HepG2 (cell line): ENCODE data around the gene BPI. TPM values are rescaled to one million over a fixed set of nuclear protein-coding genes. Genes with fewer than 3 reads are reported as not detected.

Experiments used
- ATF7 ChIP-seq, 2 experiments: fragments of 450-650 bp in 1 of 2; sonication (generic) in 1 of 2; formaldehyde crosslinking in 1 of 2; IDR thresholded peaks; 2 replicates each; pipeline versions ENCODE4 v1.4.0 to v1.6.1; 2016 to 2020; ENCODE audit warnings: antibody characterized with exemption in 1 of 2, mild to moderate bottlenecking in 1 of 2, missing genetic modification reagents in 1 of 2
- FOXO1 ChIP-seq: sonication (generic); formaldehyde crosslinking; IDR thresholded peaks from 2 replicates; pipeline ENCODE4 v1.4.0; 2020; ENCODE audit warnings: missing genetic modification reagents
- KAT2B ChIP-seq: fragments of 150-350 bp; IDR thresholded peaks from 2 replicates; pipeline ENCODE4 v1.6.1; 2014; ENCODE audit warnings: low read depth, low read length, borderline replicate concordance
- MAFG ChIP-seq: sonication (generic); formaldehyde crosslinking; IDR thresholded peaks from 2 replicates; pipeline ENCODE4 v1.5.1; 2020; ENCODE audit warnings: mild to moderate bottlenecking, missing genetic modification reagents
- MED1 ChIP-seq: sonication (generic); formaldehyde crosslinking; IDR thresholded peaks from 2 replicates; pipeline ENCODE4 v1.4.0; 2020; ENCODE audit warnings: missing genetic modification reagents
- MEIS2 ChIP-seq: sonication (generic); formaldehyde crosslinking; IDR thresholded peaks from 2 replicates; pipeline ENCODE4 v1.9.0; 2021; ENCODE audit warnings: mild to moderate bottlenecking, missing genetic modification reagents
- PCBP2 ChIP-seq: fragments of 200-400 bp; formaldehyde crosslinking; optimal IDR thresholded peaks from 2 replicates; pipeline ENCODE3; 2018; ENCODE audit warnings: low read length, low read depth; ENCODE audit not compliant: poor library complexity, severe bottlenecking
- PRPF4 ChIP-seq: fragments of 200-400 bp; formaldehyde crosslinking; IDR thresholded peaks from 2 replicates; pipeline ENCODE4 v1.6.1; 2016; ENCODE audit warnings: low read length, low read depth; ENCODE audit not compliant: poor library complexity, severe bottlenecking
- RBM39 ChIP-seq: fragments of 200-400 bp; formaldehyde crosslinking; IDR thresholded peaks from one replicate; pipeline ENCODE4 v1.6.1; 2018; ENCODE audit warnings: antibody characterized with exemption, mild to moderate bottlenecking, low read depth, low read length; ENCODE audit not compliant: poor library complexity, severe bottlenecking
- SETDB1 ChIP-seq: sonication (generic); formaldehyde crosslinking; IDR thresholded peaks from 2 replicates; pipeline ENCODE4 v1.5.1; 2020; ENCODE audit warnings: missing genetic modification reagents, mild to moderate bottlenecking, borderline replicate concordance
- SIN3B ChIP-seq: fragments of 150-350 bp; IDR thresholded peaks from 2 replicates; pipeline ENCODE4 v1.6.1; 2014; ENCODE audit warnings: low read length
- SP1 ChIP-seq, 2 experiments: fragments of 450-650 bp in 1 of 2; sonication (generic) in 1 of 2; formaldehyde crosslinking in 1 of 2; IDR thresholded peaks; 2 replicates each; pipeline versions ENCODE4 v1.4.0 to v1.6.1; 2016 to 2020; ENCODE audit warnings: missing genetic modification reagents in 1 of 2
- TAF1 ChIP-seq: sonication (generic); formaldehyde crosslinking; IDR thresholded peaks from 2 replicates; pipeline ENCODE4 v1.4.0; 2020; ENCODE audit warnings: missing genetic modification reagents
- ZNF781 ChIP-seq: sonication (generic); formaldehyde crosslinking; IDR thresholded peaks from 2 replicates; pipeline ENCODE4 v1.5.1; 2020; ENCODE audit warnings: borderline replicate concordance, mild to moderate bottlenecking, missing genetic modification reagents; ENCODE audit errors: not compliant biosample characterization
- ZNF878 ChIP-seq: sonication (generic); formaldehyde crosslinking; IDR thresholded peaks from 2 replicates; pipeline ENCODE4 v1.8.1; 2023; ENCODE audit warnings: mild to moderate bottlenecking, missing genetic modification reagents, moderate library complexity
- polyA plus RNA-seq, 8 experiments: library from polyadenylated mRNA; depleted of rRNA in 3 of 8; stranded (reverse) in 7 of 8; unstranded in 1 of 8; fragments of >200 nt; fragmentation: Illumina TruSeq in 4 of 8; extraction: Trizol in 4 of 8; gene quantifications; 2 replicates each; pipeline versions ENCODE4 v1.2.1 to v1.2.3, GENCODE V29; 2011 to 2016; ENCODE audit warnings: low read depth in 4 of 8, missing spikeins in 1 of 8, mixed read lengths in 1 of 8; ENCODE audit not compliant: insufficient read depth in 1 of 8
- total RNA-seq, 5 experiments: library from RNA; depleted of rRNA; stranded (reverse); fragments of >200 nt; fragmentation: Illumina TruSeq; extraction: Trizol; gene quantifications; 2 replicates each; pipeline ENCODE4 v1.2.3, GENCODE V29; 2016; ENCODE audit warnings: low read depth in 1 of 5
- TF ChIP-seq, protein P1 (sequence below): sonication (generic); formaldehyde crosslinking; IDR thresholded peaks from 2 replicates; pipeline ENCODE4 v1.5.1; 2020; ENCODE audit warnings: mild to moderate bottlenecking, moderate library complexity, missing genetic modification reagents
- TF ChIP-seq, protein P2 (sequence below): sonication (generic); formaldehyde crosslinking; IDR thresholded peaks from 2 replicates; pipeline ENCODE4 v1.5.0; 2020; ENCODE audit warnings: missing genetic modification reagents
- TF ChIP-seq, protein P3 (sequence below): sonication (generic); formaldehyde crosslinking; IDR thresholded peaks from 2 replicates; pipeline ENCODE4 v1.9.0; 2021; ENCODE audit warnings: missing genetic modification reagents, borderline replicate concordance
- TF ChIP-seq, protein P4 (sequence below): IDR thresholded peaks from 2 replicates; pipeline ENCODE4 v1.6.1; 2016; ENCODE audit warnings: control low read depth
- TF ChIP-seq, protein P5 (sequence below): sonication (generic); formaldehyde crosslinking; IDR thresholded peaks from 2 replicates; pipeline ENCODE4 v1.5.0; 2020; ENCODE audit warnings: mild to moderate bottlenecking, missing genetic modification reagents

The BPI gene
- total and polyA plus RNA-seq, 2 of the 13 experiments (the other 11 are each of a cell fraction or from before 2014, with no cell fraction given) = not detected

DNA sequence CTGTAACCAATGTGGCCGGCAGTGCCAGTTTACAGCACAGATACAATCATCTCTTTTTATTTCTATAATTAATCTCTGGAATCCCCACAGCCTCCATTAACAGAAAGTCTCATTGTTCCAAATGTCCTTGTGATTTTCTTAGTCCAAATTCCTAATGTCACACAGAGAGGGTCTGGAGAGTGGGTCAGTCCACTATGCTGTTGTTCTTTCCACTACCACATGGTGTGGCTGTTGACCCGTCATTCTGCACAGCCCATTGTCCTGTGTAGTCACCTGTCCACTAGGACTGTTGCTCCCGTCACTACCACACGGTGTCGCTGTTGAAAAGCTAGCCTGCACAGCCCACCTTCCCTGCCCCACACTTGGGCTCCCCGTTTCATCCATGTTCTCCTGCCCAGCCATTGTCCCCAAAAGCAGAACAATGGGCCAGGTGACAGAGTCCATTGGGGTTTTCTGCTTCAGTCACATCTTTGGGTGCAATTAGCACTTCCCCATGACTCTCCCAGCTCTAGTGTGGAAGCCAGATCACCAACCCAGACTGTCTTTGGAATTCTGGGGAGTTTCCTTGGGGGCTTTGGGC, 33.7 kb downstream of the BPI start (continued):
- TF ChIP-seq, protein P1, sequence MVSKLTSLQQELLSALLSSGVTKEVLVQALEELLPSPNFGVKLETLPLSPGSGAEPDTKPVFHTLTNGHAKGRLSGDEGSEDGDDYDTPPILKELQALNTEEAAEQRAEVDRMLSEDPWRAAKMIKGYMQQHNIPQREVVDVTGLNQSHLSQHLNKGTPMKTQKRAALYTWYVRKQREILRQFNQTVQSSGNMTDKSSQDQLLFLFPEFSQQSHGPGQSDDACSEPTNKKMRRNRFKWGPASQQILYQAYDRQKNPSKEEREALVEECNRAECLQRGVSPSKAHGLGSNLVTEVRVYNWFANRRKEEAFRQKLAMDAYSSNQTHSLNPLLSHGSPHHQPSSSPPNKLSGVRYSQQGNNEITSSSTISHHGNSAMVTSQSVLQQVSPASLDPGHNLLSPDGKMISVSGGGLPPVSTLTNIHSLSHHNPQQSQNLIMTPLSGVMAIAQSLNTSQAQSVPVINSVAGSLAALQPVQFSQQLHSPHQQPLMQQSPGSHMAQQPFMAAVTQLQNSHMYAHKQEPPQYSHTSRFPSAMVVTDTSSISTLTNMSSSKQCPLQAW (CRISPR knock-in tag) = 0 out of 2 replicates have a peak, but pooled peaks have one; percentile 55
- TF ChIP-seq RBM39 (no peak), SETDB1 (CRISPR knock-in tag) (peak; percentile 99), KAT2B (no peak), PCBP2 (no peak), MAFG (CRISPR knock-in tag) (no peak), TAF1 (CRISPR knock-in tag) (no peak), MED1 (no peak), MEIS2 (no peak), FOXO1 (CRISPR knock-in tag) (no peak), ZNF878 (no peak), SIN3B (peak; percentile 58; the same call in 1 of the 2 replicates), SP1 (IDR thresholded peaks at IDR 0.05) (no peak), SP1 (CRISPR knock-in tag; IDR thresholded peaks at IDR 0.05) (peak; percentile 65; the same call in 1 of the 2 replicates), ZNF781 (CRISPR knock-in tag) (no peak), ATF7 (IDR thresholded peaks at IDR 0.05) (no peak), ATF7 (CRISPR knock-in tag; IDR thresholded peaks at IDR 0.05) (no peak), PRPF4 (no peak)
- TF ChIP-seq, protein P2, sequence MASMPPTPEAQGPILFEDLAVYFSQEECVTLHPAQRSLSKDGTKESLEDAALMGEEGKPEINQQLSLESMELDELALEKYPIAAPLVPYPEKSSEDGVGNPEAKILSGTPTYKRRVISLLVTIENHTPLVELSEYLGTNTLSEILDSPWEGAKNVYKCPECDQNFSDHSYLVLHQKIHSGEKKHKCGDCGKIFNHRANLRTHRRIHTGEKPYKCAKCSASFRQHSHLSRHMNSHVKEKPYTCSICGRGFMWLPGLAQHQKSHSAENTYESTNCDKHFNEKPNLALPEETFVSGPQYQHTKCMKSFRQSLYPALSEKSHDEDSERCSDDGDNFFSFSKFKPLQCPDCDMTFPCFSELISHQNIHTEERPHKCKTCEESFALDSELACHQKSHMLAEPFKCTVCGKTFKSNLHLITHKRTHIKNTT (CRISPR knock-in tag) = no peak
- TF ChIP-seq, protein P3, sequence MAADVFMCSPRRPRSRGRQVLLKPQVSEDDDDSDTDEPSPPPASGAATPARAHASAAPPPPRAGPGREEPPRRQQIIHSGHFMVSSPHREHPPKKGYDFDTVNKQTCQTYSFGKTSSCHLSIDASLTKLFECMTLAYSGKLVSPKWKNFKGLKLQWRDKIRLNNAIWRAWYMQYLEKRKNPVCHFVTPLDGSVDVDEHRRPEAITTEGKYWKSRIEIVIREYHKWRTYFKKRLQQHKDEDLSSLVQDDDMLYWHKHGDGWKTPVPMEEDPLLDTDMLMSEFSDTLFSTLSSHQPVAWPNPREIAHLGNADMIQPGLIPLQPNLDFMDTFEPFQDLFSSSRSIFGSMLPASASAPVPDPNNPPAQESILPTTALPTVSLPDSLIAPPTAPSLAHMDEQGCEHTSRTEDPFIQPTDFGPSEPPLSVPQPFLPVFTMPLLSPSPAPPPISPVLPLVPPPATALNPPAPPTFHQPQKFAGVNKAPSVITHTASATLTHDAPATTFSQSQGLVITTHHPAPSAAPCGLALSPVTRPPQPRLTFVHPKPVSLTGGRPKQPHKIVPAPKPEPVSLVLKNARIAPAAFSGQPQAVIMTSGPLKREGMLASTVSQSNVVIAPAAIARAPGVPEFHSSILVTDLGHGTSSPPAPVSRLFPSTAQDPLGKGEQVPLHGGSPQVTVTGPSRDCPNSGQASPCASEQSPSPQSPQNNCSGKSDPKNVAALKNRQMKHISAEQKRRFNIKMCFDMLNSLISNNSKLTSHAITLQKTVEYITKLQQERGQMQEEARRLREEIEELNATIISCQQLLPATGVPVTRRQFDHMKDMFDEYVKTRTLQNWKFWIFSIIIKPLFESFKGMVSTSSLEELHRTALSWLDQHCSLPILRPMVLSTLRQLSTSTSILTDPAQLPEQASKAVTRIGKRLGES (CRISPR knock-in tag) = no peak
- TF ChIP-seq, protein P4, sequence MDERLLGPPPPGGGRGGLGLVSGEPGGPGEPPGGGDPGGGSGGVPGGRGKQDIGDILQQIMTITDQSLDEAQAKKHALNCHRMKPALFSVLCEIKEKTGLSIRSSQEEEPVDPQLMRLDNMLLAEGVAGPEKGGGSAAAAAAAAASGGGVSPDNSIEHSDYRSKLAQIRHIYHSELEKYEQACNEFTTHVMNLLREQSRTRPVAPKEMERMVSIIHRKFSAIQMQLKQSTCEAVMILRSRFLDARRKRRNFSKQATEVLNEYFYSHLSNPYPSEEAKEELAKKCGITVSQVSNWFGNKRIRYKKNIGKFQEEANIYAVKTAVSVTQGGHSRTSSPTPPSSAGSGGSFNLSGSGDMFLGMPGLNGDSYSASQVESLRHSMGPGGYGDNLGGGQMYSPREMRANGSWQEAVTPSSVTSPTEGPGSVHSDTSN = no peak
- TF ChIP-seq, protein P5, sequence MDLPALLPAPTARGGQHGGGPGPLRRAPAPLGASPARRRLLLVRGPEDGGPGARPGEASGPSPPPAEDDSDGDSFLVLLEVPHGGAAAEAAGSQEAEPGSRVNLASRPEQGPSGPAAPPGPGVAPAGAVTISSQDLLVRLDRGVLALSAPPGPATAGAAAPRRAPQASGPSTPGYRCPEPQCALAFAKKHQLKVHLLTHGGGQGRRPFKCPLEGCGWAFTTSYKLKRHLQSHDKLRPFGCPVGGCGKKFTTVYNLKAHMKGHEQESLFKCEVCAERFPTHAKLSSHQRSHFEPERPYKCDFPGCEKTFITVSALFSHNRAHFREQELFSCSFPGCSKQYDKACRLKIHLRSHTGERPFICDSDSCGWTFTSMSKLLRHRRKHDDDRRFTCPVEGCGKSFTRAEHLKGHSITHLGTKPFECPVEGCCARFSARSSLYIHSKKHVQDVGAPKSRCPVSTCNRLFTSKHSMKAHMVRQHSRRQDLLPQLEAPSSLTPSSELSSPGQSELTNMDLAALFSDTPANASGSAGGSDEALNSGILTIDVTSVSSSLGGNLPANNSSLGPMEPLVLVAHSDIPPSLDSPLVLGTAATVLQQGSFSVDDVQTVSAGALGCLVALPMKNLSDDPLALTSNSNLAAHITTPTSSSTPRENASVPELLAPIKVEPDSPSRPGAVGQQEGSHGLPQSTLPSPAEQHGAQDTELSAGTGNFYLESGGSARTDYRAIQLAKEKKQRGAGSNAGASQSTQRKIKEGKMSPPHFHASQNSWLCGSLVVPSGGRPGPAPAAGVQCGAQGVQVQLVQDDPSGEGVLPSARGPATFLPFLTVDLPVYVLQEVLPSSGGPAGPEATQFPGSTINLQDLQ (CRISPR knock-in tag) = no peak
